Cardiac septum (tissue), 1 donor: Measurements from ENCODE around the gene CASP10. TPM values are rescaled to one million over a fixed set of nuclear protein-coding genes. Genes with fewer than 3 reads are reported as not detected.

Source experiments
- DNase-seq: peaks from one replicate; pipeline ENCODE4 v3.0.0-alpha.2; 2020; ENCODE audit warnings: low spot score
- intact Hi-C: fragments of 100-400 bp; cut with DNase I; formaldehyde crosslinking; loops from one replicate; pipeline ENCODE4 v1.14.0; 2022
- total RNA-seq: library from RNA; stranded (reverse); fragmentation: NEBNext Ultra II Directional; extraction: Animal tissue kit (Norgen Biotek cat#: 25700); gene quantifications from one replicate; pipeline ENCODE4 v1.2.1, GENCODE V29; 2021
- donor health status: DM: no; HTN: no; CAD: no.

The CASP10 gene
- total RNA-seq, 1 donor from 2014 or later: 5.0 TPM

GRCh38 chr2:201249889-201250288 lies 66.9 kb downstream of the CASP10 start:
- intact Hi-C loops: no loop called here
- DNase-seq: no peak

DNA sequence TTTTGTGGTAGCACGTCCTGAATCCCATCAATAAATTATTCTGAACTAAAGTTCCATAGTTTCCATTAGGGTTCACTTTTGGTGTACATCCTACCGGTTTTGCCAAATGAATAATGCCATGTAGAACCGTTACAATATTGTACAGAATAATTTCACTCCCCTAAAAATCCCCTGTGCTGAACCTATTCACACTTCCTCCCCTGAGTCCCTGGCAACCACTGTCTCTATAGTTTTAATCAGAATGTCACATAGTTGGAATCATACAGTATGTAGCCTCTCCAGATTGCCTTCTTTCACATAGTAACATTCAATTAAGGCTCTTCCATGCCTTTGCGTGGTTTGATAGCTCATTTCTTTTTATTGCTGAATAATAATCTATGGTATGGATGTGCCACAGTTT lies 67.8 kb downstream of the CASP10 start:
- no peak for DNase-seq
- intact Hi-C loops: no loop called here

DNA sequence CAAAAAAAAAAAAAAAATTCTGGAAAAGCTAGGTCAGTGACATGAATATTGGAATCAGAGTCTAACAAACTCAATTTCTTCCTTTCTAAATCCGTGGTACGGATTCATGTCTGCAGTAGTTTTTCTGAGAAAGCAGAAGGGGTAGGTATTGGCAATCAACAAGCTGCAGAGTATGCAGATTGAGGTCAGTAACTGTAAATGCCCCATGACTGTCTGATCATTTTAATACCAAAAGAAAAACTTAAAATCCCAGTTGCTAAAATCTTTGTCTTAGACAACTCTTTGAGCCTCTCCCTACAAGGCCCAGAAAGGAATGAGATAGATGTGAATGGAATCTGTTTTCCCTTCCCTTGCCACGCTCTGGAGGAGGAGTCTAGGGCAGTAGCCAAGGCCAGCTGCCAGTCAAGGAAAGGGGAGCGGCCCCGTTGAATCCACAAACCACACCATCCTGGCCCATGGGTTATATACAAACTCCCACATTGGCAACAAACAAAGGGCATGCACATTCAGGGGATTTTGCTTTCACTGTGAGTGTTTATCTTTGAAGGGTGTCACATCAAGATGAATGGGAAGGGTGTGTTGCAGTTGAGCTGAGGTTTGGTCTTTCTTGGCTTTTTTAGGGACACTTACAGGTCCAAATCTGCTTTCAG lies 71.3 kb downstream of the CASP10 start:
- intact Hi-C loops: no loop called here
- no peak for DNase-seq

DNA sequence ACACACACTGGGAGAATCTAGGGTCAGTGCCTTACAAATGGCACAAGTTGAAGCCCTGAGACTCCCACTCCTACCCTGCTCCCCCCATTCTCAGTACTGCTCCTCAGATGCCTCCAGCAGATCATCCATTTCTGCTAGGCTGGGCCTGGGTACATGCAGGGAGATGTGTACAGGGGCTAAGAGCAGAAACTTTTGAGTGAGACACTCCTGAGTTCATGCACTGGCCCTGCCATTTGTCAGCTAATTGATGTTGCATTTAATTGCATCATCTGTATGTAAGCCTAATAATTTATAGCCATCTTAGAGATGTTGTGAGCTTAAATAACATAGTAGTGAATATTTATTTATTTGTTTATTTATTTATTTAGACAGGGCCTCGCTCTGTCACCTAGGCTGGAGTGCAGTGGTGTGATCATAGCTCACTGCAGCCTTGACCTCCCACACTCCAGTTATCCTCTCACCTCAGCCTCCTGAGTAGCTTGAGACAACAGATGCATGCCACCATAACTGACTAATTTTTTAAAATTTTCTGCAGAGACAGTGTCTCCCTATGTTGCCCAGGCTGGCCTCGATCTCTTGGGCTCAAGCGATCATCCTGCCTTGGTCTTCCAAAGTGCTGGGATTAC lies 72.6 kb downstream of the CASP10 start:
- intact Hi-C loops: no loop called here
- no peak for DNase-seq

- intact Hi-C loops: no loop called here
- DNase-seq: no peak
Measured at GRCh38 chr2:201256082-201256481, 73.1 kb downstream of the CASP10 start.

DNA sequence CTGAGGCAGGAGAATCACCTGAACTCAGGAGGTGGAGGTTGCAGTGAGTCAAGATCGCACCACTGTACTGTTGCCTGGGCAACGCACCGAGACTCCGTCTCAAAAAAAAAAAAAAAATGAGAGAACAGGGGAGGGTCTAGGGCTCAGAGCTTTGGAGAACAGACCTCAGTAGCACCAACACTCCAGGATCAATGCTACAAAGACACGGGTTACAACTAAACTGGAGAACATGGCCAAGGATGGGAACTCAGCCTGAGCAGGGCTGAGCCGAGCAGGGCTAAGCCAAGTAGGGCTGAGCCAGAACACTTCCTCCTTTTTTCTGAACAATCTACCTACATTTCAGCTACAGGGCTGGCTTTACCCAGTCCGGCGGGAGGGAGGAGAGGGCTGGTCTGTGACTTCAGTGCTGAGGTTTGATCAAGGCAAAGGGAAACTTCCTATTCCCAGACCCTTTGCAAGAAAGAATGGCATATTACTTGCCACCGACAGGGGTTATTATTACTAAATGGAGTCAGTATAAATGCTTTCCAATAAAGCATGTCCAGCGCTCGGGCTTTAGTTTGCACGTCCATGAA lies 74.5 kb downstream of the CASP10 start:
- intact Hi-C loops: no loop called here
- peak; percentile 79 for DNase-seq

DNA sequence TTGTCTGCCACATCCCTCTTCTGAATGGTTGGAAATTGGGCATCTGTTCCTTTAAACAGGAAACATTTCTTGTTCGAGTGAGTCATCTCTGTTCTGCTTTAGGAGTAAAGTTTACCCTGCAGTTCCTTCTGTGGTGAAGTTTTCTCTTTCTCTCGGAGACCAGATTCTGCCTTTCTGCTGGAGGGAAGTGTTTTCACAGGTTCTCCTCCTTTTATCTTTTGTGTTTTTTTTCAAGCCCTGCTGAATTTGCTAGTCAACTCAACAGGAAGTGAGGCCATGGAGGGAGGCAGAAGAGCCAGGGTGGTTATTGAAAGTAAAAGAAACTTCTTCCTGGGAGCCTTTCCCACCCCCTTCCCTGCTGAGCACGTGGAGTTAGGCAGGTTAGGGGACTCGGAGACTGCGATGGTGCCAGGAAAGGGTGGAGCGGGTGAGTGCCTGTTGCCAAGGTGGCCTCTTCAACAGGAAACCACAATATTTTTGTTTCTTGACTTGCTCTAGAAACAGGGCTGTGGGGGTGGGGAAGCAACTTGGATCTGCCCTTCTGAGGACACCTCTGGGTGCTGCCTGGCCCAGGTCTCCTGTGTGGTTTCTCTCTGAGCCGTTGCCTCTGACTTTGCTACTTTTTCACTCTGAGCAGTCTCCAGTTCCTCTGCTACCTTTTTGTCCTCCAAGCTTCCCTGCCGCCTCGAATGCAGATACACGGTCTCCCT lies 75.2 kb downstream of the CASP10 start:
- peak; percentile 90 for DNase-seq
- intact Hi-C loops: no loop called here

- intact Hi-C loops: no loop called here
Measured at GRCh38 chr2:201258666-201259615, 76.0 kb downstream of the CASP10 start.

GRCh38 chr2:201260302-201260800 lies 77.4 kb downstream of the CASP10 start, which contains the start of gene CASP8:
CASP8 (plus strand) TSS chr2:201260536; CDS start chr2:201266487, 5,951 bp downstream.
- peak; percentile 87 for DNase-seq
- intact Hi-C loops: loop anchor here (10.0 kb wide), 1 partner anchor 194 kb away; the partner anchor contains the start of genes STRADB and TRAK2

More at GRCh38 chr2:201258666-201259615, 76.0 kb downstream of the CASP10 start:
- DNase-seq: no peak

DNA sequence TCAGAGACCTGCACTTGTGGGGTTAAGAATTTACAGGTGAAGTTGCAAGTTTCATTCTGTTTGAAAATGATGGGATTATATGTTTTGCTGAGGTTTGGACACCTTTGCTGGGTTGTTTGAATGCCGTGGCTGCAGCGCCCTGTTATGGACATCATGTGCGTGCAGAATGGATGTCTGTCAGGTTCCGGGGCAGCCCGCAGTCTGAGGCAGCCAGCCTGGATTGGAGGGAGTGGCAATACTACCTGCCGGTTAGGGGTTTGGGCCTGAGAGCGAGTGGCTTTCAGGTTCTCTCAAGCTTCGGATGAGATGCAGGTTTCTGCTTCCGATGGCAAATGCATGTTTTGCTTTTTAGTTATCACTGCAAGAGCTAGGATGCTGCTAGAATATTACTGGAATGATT lies 78.5 kb downstream of the CASP10 start:
- intact Hi-C loops: loop anchor here (10.0 kb wide), 1 partner anchor 193 kb away; the partner anchor contains the start of genes STRADB and TRAK2
- no peak for DNase-seq

GRCh38 chr2:201261906-201262305 lies 79.0 kb downstream of the CASP10 start:
- intact Hi-C loops: loop anchor here (10.0 kb wide), 1 partner anchor 193 kb away; the partner anchor contains the start of genes STRADB and TRAK2
- no peak for DNase-seq

DNA sequence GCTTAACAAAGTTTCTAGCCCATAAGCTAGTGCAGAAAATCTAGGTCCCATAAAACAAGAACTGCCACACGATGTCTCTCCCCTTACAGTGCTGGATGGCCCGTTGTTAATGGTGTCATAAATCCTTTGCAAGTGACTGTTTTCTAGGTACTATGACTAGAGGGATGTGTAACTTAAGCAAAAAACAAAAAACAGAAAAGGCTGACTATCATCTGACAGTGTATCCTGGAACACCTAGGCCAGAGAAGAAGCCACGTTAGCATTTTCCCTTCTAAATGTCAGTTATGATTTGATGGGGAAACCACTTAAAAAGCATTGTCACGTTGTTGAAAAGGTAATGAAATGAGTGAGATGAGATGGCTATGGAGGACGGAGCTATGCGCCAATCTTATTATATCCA lies 79.8 kb downstream of the CASP10 start:
- intact Hi-C loops: loop anchor here (10.0 kb wide), 1 partner anchor 192 kb away; the partner anchor contains the start of genes STRADB and TRAK2
- no peak for DNase-seq

- DNase-seq: no peak
- intact Hi-C loops: loop anchor here (10.0 kb wide), 1 partner anchor 191 kb away; the partner anchor contains the start of genes STRADB and TRAK2
Measured at GRCh38 chr2:201263779-201264178, 80.8 kb downstream of the CASP10 start.

GRCh38 chr2:201264472-201265173 lies 81.7 kb downstream of the CASP10 start:
- intact Hi-C loops: loop anchor here (10.0 kb wide), 1 partner anchor 190 kb away; the partner anchor contains the start of genes STRADB and TRAK2
- no peak for DNase-seq

GRCh38 chr2:201266629-201267028 lies 83.7 kb downstream of the CASP10 start:
- DNase-seq: no peak
- intact Hi-C loops: loop anchor here (10.0 kb wide), 1 partner anchor 188 kb away; the partner anchor contains the start of genes STRADB and TRAK2

GRCh38 chr2:201267278-201268030 lies 84.5 kb downstream of the CASP10 start:
- intact Hi-C loops: loop anchor here (10.0 kb wide), 1 partner anchor 187 kb away; the partner anchor contains the start of genes STRADB and TRAK2
- no peak for DNase-seq

- DNase-seq: no peak
- intact Hi-C loops: loop anchor here (10.0 kb wide), 1 partner anchor 185 kb away; the partner anchor contains the start of genes STRADB and TRAK2
Measured at GRCh38 chr2:201269764-201270163, 86.8 kb downstream of the CASP10 start.
